HT-29 (cell line): Measurements from ENCODE around the gene LRRC47. TPM values are rescaled to one million over a fixed set of nuclear protein-coding genes. Genes with fewer than 3 reads are reported as not detected.

Experiments
- DNase-seq: peaks from one replicate; pipeline ENCODE4 v3.0.0-alpha.2; 2015; ENCODE audit warnings: low spot score
- total RNA-seq: library from RNA; depleted of rRNA; stranded (reverse); fragments of >200 nt; shearing (Covaris generic); gene quantifications from 2 replicates; pipeline ENCODE4 v1.2.3, GENCODE V29; 2014

Gene LRRC47
- total RNA-seq, 1 experiment from 2014 or later, result 41.1 TPM

- DNase-seq, result no peak
Observed at GRCh38 chr1:3772715-3773571, 23.4 kb downstream of the LRRC47 start, which contains the start of gene SMIM1. Gene SMIM1 (plus strand): TSS chr1:3772749. CDS start chr1:3775374, 2,625 bp downstream.

DNA sequence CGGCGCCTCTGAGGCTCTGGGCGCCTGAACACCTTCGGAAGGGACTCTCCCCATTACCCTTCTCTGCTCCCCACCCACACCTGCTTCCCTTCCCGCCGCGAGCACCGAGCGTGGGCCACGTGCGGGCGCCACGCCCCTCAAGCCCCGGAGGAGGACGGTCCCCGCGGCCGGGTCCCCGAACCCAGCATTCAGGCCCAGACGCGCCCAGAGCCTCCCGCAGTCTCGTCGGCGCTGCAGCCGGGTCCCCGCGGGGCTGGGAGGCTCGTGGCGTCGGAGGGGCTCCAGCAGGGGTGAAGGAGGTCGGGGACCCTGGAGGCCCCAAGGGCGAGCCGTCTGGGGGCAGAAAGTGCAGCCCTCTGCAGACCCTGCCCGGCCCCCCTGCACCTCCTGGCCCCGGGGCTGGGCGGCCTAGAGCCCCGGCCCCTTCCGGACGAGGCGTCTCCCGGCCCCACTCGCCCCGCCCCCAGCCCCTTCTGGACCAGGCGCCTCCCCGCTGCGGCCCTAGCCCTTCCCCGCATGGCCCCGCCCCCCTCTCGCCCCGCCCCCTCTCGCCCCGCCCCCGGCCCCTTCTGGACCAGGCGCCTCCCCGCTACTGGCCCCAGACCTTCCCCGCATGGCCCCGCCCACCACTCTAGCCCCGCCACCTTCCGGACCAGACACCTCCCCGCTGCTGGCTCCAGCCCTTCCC is 24.1 kb downstream of the LRRC47 start:
- DNase-seq, result peak; percentile 48

- no peak for DNase-seq
Observed at GRCh38 chr1:3771108-3772026, 24.9 kb downstream of the LRRC47 start.

GRCh38 chr1:3770047-3770765 is 26.1 kb downstream of the LRRC47 start:
- no peak for DNase-seq

DNA sequence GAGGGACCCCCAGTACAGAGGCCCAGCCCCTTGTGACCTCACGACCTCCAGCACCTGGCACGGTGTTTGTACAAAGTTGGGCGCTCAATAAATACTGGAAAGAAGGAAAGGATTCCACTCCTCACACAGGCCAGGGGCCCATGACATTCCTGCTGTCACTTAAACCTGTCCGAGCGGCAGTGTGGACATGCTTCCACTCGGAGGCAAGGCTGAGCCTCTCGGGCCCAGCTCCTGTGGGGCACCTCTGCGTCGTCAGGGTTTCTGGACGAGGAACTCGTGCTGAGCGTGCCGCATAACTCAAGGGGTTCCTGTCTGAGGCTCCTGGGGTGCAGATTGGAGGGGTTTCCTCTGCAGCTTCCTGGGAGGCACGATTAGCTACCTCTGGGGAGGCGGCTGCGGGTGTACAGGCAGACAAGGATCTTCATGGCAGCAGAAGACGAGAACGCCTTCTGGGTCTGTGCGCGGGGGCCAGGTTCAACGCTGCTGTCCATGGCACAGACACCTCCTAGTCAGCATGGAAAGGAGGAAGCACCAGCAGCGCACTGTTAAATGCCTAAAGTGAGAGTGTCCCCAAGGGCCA is 27.4 kb downstream of the LRRC47 start:
- no peak for DNase-seq

DNA sequence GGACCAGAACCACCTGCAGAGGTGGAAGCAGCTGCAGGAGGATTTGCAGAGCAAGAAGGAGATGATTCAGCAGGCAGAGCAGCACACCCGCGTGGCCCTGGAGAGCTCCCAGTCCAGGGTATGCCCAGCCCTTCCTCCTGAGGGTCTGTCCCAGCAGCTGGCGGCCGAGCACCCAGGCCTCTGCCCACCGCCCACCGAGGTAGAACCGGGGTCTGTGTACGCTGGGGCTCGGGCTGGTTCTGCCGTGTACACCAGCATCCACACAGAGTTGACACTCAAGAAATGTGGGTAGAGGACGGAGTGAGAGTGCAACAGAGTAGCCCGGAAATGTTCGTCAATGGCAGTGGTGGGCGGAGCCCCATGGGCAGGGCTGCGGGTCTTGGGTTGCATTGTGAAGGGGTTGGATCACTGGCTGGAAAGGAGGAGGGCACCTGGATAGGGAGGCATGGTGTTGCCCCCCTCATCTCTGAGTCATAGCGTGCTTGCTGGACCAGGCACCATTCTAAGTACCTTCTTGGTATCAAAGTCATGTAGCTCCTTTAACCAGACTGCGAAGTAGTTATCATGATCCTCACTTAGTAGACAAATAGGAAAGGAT is 28.9 kb downstream of the LRRC47 start:
- DNase-seq, result no peak

DNA sequence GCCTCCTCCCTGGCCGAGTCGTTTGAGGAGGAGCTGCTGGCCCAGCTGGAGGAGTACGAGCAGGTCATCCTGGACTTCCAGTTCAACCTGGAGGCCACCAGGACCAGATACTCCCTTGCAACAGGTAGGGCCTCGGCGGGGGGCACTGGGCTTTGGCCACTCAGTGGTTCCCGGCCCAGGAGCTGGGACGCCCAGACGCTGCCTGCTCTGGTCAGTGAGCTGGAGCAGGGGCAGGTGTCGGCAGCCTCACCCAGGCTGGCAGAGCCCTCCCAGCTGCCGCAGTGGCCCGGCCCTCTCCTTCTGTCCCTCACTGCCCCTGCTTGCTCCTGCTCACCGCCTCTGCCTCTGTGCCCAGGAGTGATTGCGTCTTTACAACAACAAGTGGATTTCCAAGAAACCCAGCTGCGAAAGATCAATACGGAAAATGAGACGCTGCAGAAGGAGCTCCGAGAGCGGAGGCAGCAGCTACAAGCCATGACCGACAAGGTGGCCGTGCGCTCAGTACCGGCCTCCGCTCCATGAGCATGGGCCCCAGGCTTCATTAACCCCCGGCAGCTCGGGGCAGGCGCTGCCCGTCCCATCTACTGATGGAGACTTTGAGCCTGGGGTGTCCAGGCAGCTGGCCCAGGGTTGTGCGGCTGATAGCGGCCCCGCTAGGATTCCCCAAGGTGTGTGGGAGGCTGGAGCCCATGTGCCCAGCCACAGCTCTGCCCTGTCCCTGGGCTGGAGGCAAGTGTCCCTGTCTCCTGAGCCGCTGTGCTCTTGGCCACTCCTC is 32.8 kb downstream of the LRRC47 start:
- DNase-seq, result no peak

DNA sequence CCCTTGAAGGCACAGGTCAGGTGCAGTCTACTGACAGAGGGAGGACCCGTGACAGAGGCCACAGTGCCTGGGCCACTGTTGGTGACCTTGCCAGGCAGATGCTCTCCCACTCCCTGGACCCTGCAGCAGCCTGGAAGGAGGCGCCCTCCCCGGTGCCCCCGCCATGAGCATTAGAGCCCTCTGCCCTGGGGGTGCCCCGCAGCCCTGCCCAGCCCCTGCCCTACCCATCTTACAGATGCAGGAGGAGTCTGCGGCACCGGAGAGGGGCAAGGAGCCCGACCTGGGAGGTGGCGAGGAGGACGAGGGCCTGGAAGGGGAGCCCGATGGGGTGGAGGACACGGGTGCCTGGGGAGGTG is 33.4 kb downstream of the LRRC47 start:
- DNase-seq, result no peak

GRCh38 chr1:3762151-3762872 is 34.0 kb downstream of the LRRC47 start:
- DNase-seq, result no peak

DNA sequence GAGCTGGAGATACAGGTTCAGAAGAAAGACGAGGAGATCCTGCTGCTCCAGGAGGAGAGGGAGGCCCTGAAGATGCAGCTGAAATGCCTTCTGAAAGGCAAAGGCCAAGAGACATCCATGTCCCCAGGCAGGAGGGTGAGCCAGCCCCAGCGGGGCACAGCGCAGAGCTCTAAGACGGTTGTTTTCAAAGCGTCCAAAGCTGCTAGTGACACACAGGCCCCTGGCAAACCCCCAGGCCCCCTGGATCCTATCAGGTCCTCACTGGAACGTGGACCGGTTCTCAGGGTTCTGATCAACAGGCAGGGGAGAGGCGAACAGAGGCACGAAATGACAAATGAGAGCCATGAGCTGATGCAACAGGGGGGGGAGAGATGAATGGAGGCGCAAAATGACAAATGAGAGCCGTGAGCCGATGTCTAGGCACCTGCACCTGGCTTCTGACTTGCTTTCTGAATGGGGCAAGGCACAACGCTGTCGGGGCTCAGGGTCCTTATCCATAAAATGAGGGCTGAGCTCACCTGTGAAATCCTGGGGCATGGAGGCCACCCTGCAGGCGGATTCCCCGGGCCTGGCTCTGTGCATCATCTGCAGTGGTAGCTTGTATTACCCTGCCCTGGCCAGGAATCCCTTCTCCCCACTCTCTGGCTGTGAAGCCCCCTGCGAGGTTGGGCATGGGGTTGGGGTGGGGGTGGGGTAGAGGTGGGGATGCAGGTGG is 34.8 kb downstream of the LRRC47 start:
- DNase-seq, result no peak

DNA sequence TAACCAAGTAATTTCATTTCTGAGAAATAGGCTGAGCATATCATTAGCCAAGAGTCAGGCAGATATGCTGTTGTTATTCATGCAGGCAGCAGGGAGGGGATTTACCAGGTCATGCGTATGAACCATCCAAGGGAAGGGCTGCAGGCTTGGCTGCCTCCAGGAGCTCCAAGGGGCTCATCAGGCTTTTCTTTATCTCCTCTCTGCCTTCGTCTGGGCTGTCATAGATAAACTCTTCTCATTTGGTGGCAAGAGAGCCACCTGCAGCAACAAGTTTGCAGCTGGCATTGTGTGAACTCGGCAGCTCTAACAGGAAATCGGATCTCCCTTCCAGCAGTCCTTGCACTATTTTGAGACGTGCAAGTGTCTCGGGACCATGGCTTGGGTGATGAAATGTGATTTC is 36.5 kb downstream of the LRRC47 start:
- DNase-seq, result no peak

- no peak for DNase-seq
Observed at GRCh38 chr1:3759164-3759563, 37.1 kb downstream of the LRRC47 start.

DNA sequence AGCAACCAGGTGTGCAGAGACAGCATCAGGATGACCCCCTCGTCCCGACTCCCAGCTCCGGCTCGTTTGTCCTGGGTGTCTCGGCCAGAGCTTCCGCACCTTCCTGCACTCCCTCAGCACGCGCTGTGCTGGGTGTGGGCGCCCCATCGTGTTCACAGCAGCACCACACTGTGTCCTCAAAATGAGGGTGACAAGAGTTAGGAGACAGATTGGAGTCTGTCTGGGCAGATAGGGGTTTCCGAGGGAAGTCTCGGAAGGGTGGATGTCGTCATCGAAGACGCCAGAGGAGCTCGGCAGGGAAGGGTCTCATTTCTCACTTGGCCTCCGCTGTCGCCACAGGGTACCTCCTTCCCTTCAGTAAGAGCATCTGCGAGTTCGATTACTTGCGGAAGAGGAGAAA is 39.9 kb downstream of the LRRC47 start:
- DNase-seq, result no peak

GRCh38 chr1:3753656-3754454 is 42.4 kb downstream of the LRRC47 start:
- DNase-seq, result no peak

GRCh38 chr1:3752400-3752945 is 43.8 kb downstream of the LRRC47 start, which contains the start of gene CCDC27:
Gene CCDC27 (plus strand): TSS chr1:3752450. CDS start chr1:3752482, 32 bp downstream.
- DNase-seq, result no peak

DNA sequence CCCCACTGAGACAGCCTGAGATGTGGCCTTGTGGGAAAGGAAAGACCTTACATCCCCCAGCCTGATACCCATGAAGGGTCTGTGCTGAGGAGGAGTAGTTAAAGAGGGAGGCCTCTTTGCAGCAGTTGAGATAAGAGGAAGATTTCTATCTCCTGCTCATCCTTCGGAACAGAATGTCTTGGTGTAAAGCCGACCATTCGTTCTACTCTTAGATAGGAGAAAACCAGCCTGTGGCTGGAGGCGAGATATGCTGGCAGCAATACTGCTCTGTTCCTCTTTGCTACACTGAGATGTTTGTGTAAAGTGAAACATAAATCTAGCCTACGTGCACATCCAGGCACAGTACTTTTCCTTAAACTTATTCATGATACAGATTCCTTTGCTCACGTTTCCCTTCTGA is 45.6 kb downstream of the LRRC47 start:
- no peak for DNase-seq

DNA sequence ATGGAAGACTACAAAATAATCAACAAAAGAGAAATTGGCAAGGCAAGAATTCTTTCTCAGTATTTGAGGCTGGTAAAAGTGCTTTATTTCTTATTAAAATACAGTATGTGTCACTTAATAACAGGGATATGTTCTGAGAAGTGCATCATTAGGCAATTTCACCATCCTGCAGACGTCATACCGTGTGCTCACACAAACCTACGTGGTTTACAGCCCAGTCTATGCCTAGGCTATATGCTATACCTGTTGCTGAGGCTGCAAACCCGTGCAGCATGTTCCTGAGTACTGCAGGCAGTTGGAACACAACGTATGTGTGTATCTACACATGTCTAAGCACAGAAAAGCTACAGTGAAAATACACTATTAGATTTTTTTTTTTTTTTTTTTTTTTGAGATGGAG is 46.8 kb downstream of the LRRC47 start:
- no peak for DNase-seq
